Mesothelial cell of epicardium (in vitro differentiated cells): ENCODE results near the gene COPS4. TPM values are rescaled to one million over a fixed set of nuclear protein-coding genes. Genes with fewer than 3 reads are reported as not detected.
"Not testable (repeated sequence)": the region's sequence is repeated elsewhere in the genome, so short reads cannot be mapped to it uniquely, and the experiment has no call there.

Experiments
- DNase-seq, 2 experiments: peaks; one replicate each; pipeline ENCODE4 v3.0.0; 2021; ENCODE audit warnings: low spot score in 2 of 2; ENCODE audit not compliant: unreplicated experiment in 2 of 2
- H3K27ac Mint-ChIP-seq: 2 replicates; pipeline ENCODE4 v1.8.0; 2021; ENCODE audit warnings: mixed read lengths
- H3K27me3 Mint-ChIP-seq: 2 replicates; pipeline ENCODE4 v1.8.0; 2021; ENCODE audit warnings: low read depth, mixed read lengths
- H3K36me3 Mint-ChIP-seq: 2 replicates; pipeline ENCODE4 v1.8.0; 2021; ENCODE audit warnings: mixed read lengths
- H3K4me1 Mint-ChIP-seq: 2 replicates; pipeline ENCODE4 v1.8.0; 2021; ENCODE audit warnings: mixed read lengths
- H3K4me3 Mint-ChIP-seq: 2 replicates; pipeline ENCODE4 v1.8.0; 2021; ENCODE audit warnings: mild to moderate bottlenecking, moderate library complexity, mixed read lengths
- H3K9me3 Mint-ChIP-seq: 2 replicates; pipeline ENCODE4 v1.8.0; 2021; ENCODE audit warnings: mixed read lengths
- CTCF ChIP-seq: fragments of 200-600 bp; sonication (generic); IDR thresholded peaks from one replicate; pipeline ENCODE4 v1.5.0; 2021; ENCODE audit warnings: antibody characterized with exemption; ENCODE audit not compliant: unreplicated experiment
- total RNA-seq: library from RNA; stranded (reverse); gene quantifications from 3 replicates; pipeline ENCODE4 v1.2.1, GENCODE V29; 2021

COPS4 gene
- total RNA-seq, 1 donor from 2014 or later: 39.6 TPM

GRCh38 chr4:82998898-82999297 is 36.1 kb upstream of the COPS4 start:
- Mint-ChIP-seq H3K4me3 (no peak overlapping the region), H3K27ac (no peak overlapping the region), H3K9me3 (no peaks in the 10 kb centered on the region), H3K4me1 (no peaks in the 10 kb centered on the region), H3K36me3 (peaks cover 3% of the 10 kb centered on the region), H3K27me3 (no peaks in the 10 kb centered on the region)
- DNase-seq: no peak
- no peak for TF ChIP-seq CTCF

GRCh38 chr4:83002329-83002728 is 32.7 kb upstream of the COPS4 start:
- Mint-ChIP-seq H3K9me3 (no peaks in the 10 kb centered on the region), H3K36me3 (peaks cover 3% of the 10 kb centered on the region), H3K4me1 (no peaks in the 10 kb centered on the region), H3K4me3 (no peak overlapping the region), H3K27me3 (no peaks in the 10 kb centered on the region), H3K27ac (no peak overlapping the region)
- DNase-seq: no peak
- no peak for TF ChIP-seq CTCF

- not testable (repeated sequence) for H3K36me3 Mint-ChIP-seq, H3K4me1 Mint-ChIP-seq, H3K4me3 Mint-ChIP-seq, H3K27me3 Mint-ChIP-seq, H3K9me3 Mint-ChIP-seq, DNase-seq, H3K27ac Mint-ChIP-seq
Observed at GRCh38 chr4:83003044-83003791, 31.8 kb upstream of the COPS4 start.

- Mint-ChIP-seq H3K27ac (peak overlapping the region; percentile 95), H3K4me1 (peaks cover 33% of the 10 kb centered on the region), H3K4me3 (peak overlapping the region; percentile 86), H3K27me3 (no peaks in the 10 kb centered on the region), H3K36me3 (no peaks in the 10 kb centered on the region), H3K9me3 (no peaks in the 10 kb centered on the region)
- no peak for DNase-seq
- no peak for TF ChIP-seq CTCF
Observed at GRCh38 chr4:83009529-83009928, 25.5 kb upstream of the COPS4 start.

GRCh38 chr4:83010111-83010521 is 24.9 kb upstream of the COPS4 start:
- Mint-ChIP-seq H3K27me3 (no peaks in the 10 kb centered on the region), H3K4me1 (peaks cover 33% of the 10 kb centered on the region), H3K36me3 (no peaks in the 10 kb centered on the region), H3K27ac (peak overlapping the region; percentile 95), H3K4me3 (peak overlapping the region; percentile 86), H3K9me3 (no peaks in the 10 kb centered on the region)
- no peak for DNase-seq
- TF ChIP-seq CTCF: no peak

- Mint-ChIP-seq H3K4me1 (peaks cover 33% of the 10 kb centered on the region), H3K27me3 (no peaks in the 10 kb centered on the region), H3K4me3 (peak within 1 kb of the TSS; percentile 86), H3K9me3 (no peaks in the 10 kb centered on the region), H3K36me3 (no peaks in the 10 kb centered on the region), H3K27ac (peak within 1 kb of the TSS; percentile 95)
- no peak for TF ChIP-seq CTCF
- peak; percentile 42 to 67 for DNase-seq
Observed at GRCh38 chr4:83010522-83011318, 24.3 kb upstream of the COPS4 start, which contains the start of gene LIN54. TSS of gene LIN54 (minus strand) at chr4:83010823. CDS start at chr4:82984844, 25,979 bp downstream.
